Ascending aorta (tissue), 2 donors: Measurements from ENCODE around the gene AURKA. TPM values are rescaled to one million over a fixed set of nuclear protein-coding genes. Genes with fewer than 3 reads are reported as not detected.

Experiments used
- DNase-seq, 2 donors: peaks; one replicate each; pipeline ENCODE4 v3.0.0-alpha.2; 2019; ENCODE audit warnings: low spot score in 2 of 2
- H3K27ac ChIP-seq, 2 donors: fragments of 200-600 bp; sonication (generic); one replicate each; pipeline ENCODE4 v1.5.1; 2016 to 2017; ENCODE audit warnings: mild to moderate bottlenecking in 1 of 2
- H3K27me3 ChIP-seq: fragments of 200-600 bp; sonication (generic); one replicate; pipeline ENCODE4 v1.5.1; 2017
- H3K36me3 ChIP-seq, 2 donors: fragments of 200-600 bp; sonication (generic); one replicate each; pipeline ENCODE4 v1.5.1; 2016
- H3K4me1 ChIP-seq, 2 donors: fragments of 200-600 bp; sonication (generic); one replicate each; pipeline ENCODE4 v1.5.1; 2016 to 2017; ENCODE audit warnings: mild to moderate bottlenecking in 1 of 2
- H3K4me3 ChIP-seq, 2 donors: fragments of 200-600 bp; sonication (generic); one replicate each; pipeline ENCODE4 v1.5.1; 2016 to 2017; ENCODE audit warnings: mild to moderate bottlenecking in 1 of 2
- H3K9me3 ChIP-seq, 2 donors: fragments of 200-600 bp; sonication (generic); one replicate each; pipeline ENCODE4 v1.5.1; 2016
- intact Hi-C: fragments of 100-400 bp; cut with DNase I; formaldehyde crosslinking; loops from one replicate; pipeline ENCODE4 v1.15.1; 2023
- total RNA-seq: library from RNA; depleted of rRNA; stranded (reverse); fragments of >200 nt; gene quantifications from one replicate; pipeline ENCODE4 v1.1.0, GENCODE V29; 2016
- TF ChIP-seq, protein P1 (sequence below), 3 experiments: fragments of 200-600 bp in 2 of 3; fragments of 450-650 bp in 1 of 3; sonication (generic) in 2 of 3; IDR thresholded peaks; one replicate each; pipeline ENCODE4 v1.5.1; 2016 to 2019; ENCODE audit warnings: antibody characterized with exemption in 3 of 3, mild to moderate bottlenecking in 1 of 3, moderate library complexity in 1 of 3

Gene AURKA
- total RNA-seq, 1 donor from 2014 or later = not detected

DNA sequence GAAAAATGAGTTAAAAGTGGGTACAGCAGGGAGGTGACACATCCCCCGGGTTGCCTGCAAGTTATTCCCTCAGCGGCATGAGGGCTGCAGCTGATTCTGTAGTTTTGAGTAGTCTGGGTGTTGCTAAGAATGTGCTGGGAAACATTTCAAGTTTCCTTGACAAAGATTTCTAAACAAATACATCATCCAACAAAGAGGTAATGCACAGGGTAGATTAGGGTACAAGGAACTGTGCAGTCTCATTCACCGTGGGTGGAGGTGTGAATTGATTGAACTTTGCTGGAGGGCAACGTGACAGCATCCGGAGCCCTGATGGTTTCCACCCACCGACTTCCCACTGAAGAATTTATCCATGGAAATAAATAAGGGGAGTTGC is 41.9 kb upstream of the AURKA start:
- no peaks in the 10 kb centered on the region for H3K4me1 ChIP-seq
- DNase-seq = no peak
- TF ChIP-seq, protein P1, sequence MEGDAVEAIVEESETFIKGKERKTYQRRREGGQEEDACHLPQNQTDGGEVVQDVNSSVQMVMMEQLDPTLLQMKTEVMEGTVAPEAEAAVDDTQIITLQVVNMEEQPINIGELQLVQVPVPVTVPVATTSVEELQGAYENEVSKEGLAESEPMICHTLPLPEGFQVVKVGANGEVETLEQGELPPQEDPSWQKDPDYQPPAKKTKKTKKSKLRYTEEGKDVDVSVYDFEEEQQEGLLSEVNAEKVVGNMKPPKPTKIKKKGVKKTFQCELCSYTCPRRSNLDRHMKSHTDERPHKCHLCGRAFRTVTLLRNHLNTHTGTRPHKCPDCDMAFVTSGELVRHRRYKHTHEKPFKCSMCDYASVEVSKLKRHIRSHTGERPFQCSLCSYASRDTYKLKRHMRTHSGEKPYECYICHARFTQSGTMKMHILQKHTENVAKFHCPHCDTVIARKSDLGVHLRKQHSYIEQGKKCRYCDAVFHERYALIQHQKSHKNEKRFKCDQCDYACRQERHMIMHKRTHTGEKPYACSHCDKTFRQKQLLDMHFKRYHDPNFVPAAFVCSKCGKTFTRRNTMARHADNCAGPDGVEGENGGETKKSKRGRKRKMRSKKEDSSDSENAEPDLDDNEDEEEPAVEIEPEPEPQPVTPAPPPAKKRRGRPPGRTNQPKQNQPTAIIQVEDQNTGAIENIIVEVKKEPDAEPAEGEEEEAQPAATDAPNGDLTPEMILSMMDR (IDR thresholded peaks at IDR 0.05) = no peak
- H3K9me3 ChIP-seq = no peaks in the 10 kb centered on the region
- no peaks in the 10 kb centered on the region for H3K36me3 ChIP-seq
- intact Hi-C loops = no loop called here
- no peaks in the 10 kb centered on the region for H3K27me3 ChIP-seq
- no peak overlapping the region for H3K27ac ChIP-seq
- H3K4me3 ChIP-seq = no peak overlapping the region

- no peak for DNase-seq
- H3K4me1 ChIP-seq = no peaks in the 10 kb centered on the region
- H3K27ac ChIP-seq = no peak overlapping the region
- H3K36me3 ChIP-seq = no peaks in the 10 kb centered on the region
- H3K9me3 ChIP-seq = no peaks in the 10 kb centered on the region
- TF ChIP-seq, protein P1 (IDR thresholded peaks at IDR 0.05) = no peak
- no peaks in the 10 kb centered on the region for H3K27me3 ChIP-seq
- H3K4me3 ChIP-seq = no peak overlapping the region
- intact Hi-C loops = no loop called here
Observed at GRCh38 chr20:56433221-56433879, 41.3 kb upstream of the AURKA start.

GRCh38 chr20:56431471-56431870 is 39.5 kb upstream of the AURKA start:
- TF ChIP-seq, protein P1 (IDR thresholded peaks at IDR 0.05) = no peak
- Histone ChIP-seq H3K36me3 (no peaks in the 10 kb centered on the region), H3K27ac (no peak overlapping the region), H3K4me3 (no peak overlapping the region), H3K27me3 (no peaks in the 10 kb centered on the region), H3K4me1 (no peaks in the 10 kb centered on the region), H3K9me3 (no peaks in the 10 kb centered on the region)
- intact Hi-C loops = no loop called here
- DNase-seq = no peak

- H3K27ac ChIP-seq = no peak overlapping the region
- H3K36me3 ChIP-seq = no peaks in the 10 kb centered on the region
- TF ChIP-seq, protein P1 (IDR thresholded peaks at IDR 0.05) = no peak
- intact Hi-C loops = no loop called here
- H3K4me3 ChIP-seq = no peak overlapping the region
- no peak for DNase-seq
- H3K27me3 ChIP-seq = no peaks in the 10 kb centered on the region
- H3K9me3 ChIP-seq = no peaks in the 10 kb centered on the region
- H3K4me1 ChIP-seq = no peaks in the 10 kb centered on the region
Observed at GRCh38 chr20:56430957-56431356, 38.9 kb upstream of the AURKA start.

GRCh38 chr20:56430461-56430860 is 38.4 kb upstream of the AURKA start:
- no peak for DNase-seq
- H3K9me3 ChIP-seq = no peaks in the 10 kb centered on the region
- no peak overlapping the region for H3K27ac ChIP-seq
- no peak overlapping the region for H3K4me3 ChIP-seq
- H3K36me3 ChIP-seq = no peaks in the 10 kb centered on the region
- no peaks in the 10 kb centered on the region for H3K27me3 ChIP-seq
- no peaks in the 10 kb centered on the region for H3K4me1 ChIP-seq
- TF ChIP-seq, protein P1 (IDR thresholded peaks at IDR 0.05) = no peak
- intact Hi-C loops = no loop called here

DNA sequence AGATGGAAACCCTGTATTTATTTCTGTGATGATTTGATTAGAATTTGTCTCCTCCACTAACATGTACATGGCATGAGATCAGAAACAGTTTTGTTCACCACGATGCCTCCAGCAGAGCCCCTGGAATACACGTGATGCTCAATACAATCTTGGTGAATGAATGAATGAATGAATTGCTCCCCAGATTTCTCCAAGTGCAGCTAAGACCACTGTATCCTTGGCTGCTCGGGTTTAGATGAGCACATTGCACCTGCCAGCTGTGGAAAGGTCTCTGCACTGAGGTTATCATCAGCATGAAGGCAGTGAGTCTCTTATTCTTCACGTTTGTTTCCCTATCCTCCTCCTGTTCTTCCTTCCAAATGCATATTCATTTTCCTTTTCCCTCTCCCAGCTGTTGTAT is 37.9 kb upstream of the AURKA start:
- Histone ChIP-seq H3K36me3 (no peaks in the 10 kb centered on the region), H3K9me3 (no peaks in the 10 kb centered on the region), H3K27ac (no peak overlapping the region), H3K27me3 (no peaks in the 10 kb centered on the region), H3K4me3 (no peak overlapping the region), H3K4me1 (no peaks in the 10 kb centered on the region)
- DNase-seq = no peak
- TF ChIP-seq, protein P1 (IDR thresholded peaks at IDR 0.05) = no peak
- intact Hi-C loops = no loop called here
